HEK293 (cell line): Measurements from ENCODE around the gene FGF12.

Source experiments
- ZBTB8A ChIP-seq: fragments of 450-650 bp; formaldehyde crosslinking; IDR thresholded peaks from 2 replicates; pipeline ENCODE4 v1.5.1; 2016; ENCODE audit warnings: missing biosample characterization, missing genetic modification characterization
- ZFP41 ChIP-seq: fragments of 450-650 bp; formaldehyde crosslinking; IDR thresholded peaks from 2 replicates; pipeline ENCODE4 v1.5.1; 2016; ENCODE audit warnings: missing biosample characterization, missing genetic modification characterization, borderline replicate concordance
- ZNF121 ChIP-seq: fragments of 450-650 bp; formaldehyde crosslinking; IDR thresholded peaks from 2 replicates; pipeline ENCODE4 v1.5.1; 2016; ENCODE audit warnings: missing biosample characterization, missing genetic modification characterization
- ZNF558 ChIP-seq: fragments of 450-650 bp; formaldehyde crosslinking; IDR thresholded peaks from 2 replicates; pipeline ENCODE4 v1.5.1; 2016; ENCODE audit warnings: missing biosample characterization, missing genetic modification characterization
- TF ChIP-seq, protein P1 (sequence below): fragments of 450-650 bp; formaldehyde crosslinking; IDR thresholded peaks from 2 replicates; pipeline ENCODE4 v1.5.1; 2016; ENCODE audit warnings: missing biosample characterization, missing genetic modification characterization

DNA sequence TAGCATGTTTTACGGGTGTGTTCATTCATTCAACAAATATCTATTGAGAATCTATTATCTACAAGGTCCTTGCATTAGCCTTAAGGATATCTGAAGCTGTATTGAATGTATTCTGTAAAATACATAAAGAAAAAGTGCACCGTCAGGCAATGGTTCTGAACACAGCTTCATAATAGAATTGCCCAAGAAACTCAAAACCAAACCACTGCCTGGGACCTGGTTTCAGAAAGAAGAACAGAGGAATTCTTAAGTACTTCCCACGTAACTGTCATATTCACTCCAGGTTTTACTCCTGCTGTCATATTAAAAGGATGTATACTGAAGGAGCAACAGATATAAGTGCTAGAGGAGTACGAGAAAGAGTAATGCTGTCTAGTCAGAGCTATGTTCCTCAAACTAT is 115.9 kb downstream of the FGF12 start:
- TF ChIP-seq ZFP41 (tag by site-specific recombination) (no peak), ZNF558 (no peak), ZNF121 (tag by site-specific recombination) (no peak), ZBTB8A (tag by site-specific recombination) (no peak)
- TF ChIP-seq, protein P1, sequence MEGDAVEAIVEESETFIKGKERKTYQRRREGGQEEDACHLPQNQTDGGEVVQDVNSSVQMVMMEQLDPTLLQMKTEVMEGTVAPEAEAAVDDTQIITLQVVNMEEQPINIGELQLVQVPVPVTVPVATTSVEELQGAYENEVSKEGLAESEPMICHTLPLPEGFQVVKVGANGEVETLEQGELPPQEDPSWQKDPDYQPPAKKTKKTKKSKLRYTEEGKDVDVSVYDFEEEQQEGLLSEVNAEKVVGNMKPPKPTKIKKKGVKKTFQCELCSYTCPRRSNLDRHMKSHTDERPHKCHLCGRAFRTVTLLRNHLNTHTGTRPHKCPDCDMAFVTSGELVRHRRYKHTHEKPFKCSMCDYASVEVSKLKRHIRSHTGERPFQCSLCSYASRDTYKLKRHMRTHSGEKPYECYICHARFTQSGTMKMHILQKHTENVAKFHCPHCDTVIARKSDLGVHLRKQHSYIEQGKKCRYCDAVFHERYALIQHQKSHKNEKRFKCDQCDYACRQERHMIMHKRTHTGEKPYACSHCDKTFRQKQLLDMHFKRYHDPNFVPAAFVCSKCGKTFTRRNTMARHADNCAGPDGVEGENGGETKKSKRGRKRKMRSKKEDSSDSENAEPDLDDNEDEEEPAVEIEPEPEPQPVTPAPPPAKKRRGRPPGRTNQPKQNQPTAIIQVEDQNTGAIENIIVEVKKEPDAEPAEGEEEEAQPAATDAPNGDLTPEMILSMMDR (tag by site-specific recombination), result no peak
